HepG2 (cell line): ENCODE data around the gene TTBK1. TPM values are rescaled to one million over a fixed set of nuclear protein-coding genes. Genes with fewer than 3 reads are reported as not detected.

Experiments
- CENPX ChIP-seq: sonication (generic); formaldehyde crosslinking; IDR thresholded peaks from 2 replicates; pipeline ENCODE4 v1.9.0; 2021; ENCODE audit warnings: mild to moderate bottlenecking, missing genetic modification reagents, moderate library complexity
- JDP2 ChIP-seq: sonication (generic); formaldehyde crosslinking; IDR thresholded peaks from 2 replicates; pipeline ENCODE4 v1.8.1; 2022; ENCODE audit warnings: missing genetic modification reagents, borderline replicate concordance
- NONO ChIP-seq, 2 experiments: fragments of 450-650 bp in 1 of 2; sonication (generic) in 1 of 2; formaldehyde crosslinking in 1 of 2; IDR thresholded peaks in 1 of 2; conservative IDR thresholded peaks in 1 of 2; 2 replicates each; pipeline versions ENCODE4 v1.6.1 to v1.8.0; 2017 to 2022; ENCODE audit warnings: mild to moderate bottlenecking in 1 of 2, missing genetic modification reagents in 1 of 2, moderate library complexity in 1 of 2
- NR2F1 ChIP-seq, 2 experiments: fragments of 450-650 bp in 1 of 2; formaldehyde crosslinking in 1 of 2; IDR thresholded peaks; 2 replicates each; pipeline versions ENCODE4 v1.5.0 to v1.6.1; 2016 to 2020; ENCODE audit warnings: mild to moderate bottlenecking in 1 of 2, missing compliant biosample characterization in 1 of 2, missing genetic modification reagents in 1 of 2, moderate library complexity in 1 of 2
- ZFP1 ChIP-seq: IDR thresholded peaks from 2 replicates; pipeline ENCODE4 v1.6.1; 2016
- ZNF343 ChIP-seq: sonication (generic); formaldehyde crosslinking; IDR thresholded peaks from 2 replicates; pipeline ENCODE4 v1.4.0; 2020; ENCODE audit warnings: mild to moderate bottlenecking, missing genetic modification reagents
- ZNF430 ChIP-seq: sonication (generic); formaldehyde crosslinking; IDR thresholded peaks from 2 replicates; pipeline ENCODE4 v1.9.0; 2021; ENCODE audit warnings: mild to moderate bottlenecking, missing genetic modification reagents
- ZNF556 ChIP-seq: sonication (generic); formaldehyde crosslinking; IDR thresholded peaks from 2 replicates; pipeline ENCODE4 v1.4.0; 2020; ENCODE audit warnings: mild to moderate bottlenecking, missing genetic modification reagents, borderline replicate concordance
- polyA plus RNA-seq, 8 experiments: library from polyadenylated mRNA; depleted of rRNA in 3 of 8; stranded (reverse) in 7 of 8; unstranded in 1 of 8; fragments of >200 nt; fragmentation: Illumina TruSeq in 4 of 8; extraction: Trizol in 4 of 8; gene quantifications; 2 replicates each; pipeline versions ENCODE4 v1.2.1 to v1.2.3, GENCODE V29; 2011 to 2016; ENCODE audit warnings: low read depth in 4 of 8, missing spikeins in 1 of 8, mixed read lengths in 1 of 8; ENCODE audit not compliant: insufficient read depth in 1 of 8
- total RNA-seq, 5 experiments: library from RNA; depleted of rRNA; stranded (reverse); fragments of >200 nt; fragmentation: Illumina TruSeq; extraction: Trizol; gene quantifications; 2 replicates each; pipeline ENCODE4 v1.2.3, GENCODE V29; 2016; ENCODE audit warnings: low read depth in 1 of 5
- TF ChIP-seq, protein P1 (sequence below): sonication (generic); formaldehyde crosslinking; IDR thresholded peaks from 2 replicates; pipeline ENCODE4 v1.4.0; 2020; ENCODE audit warnings: missing genetic modification reagents, borderline replicate concordance
- TF ChIP-seq, protein P2 (sequence below), 2 experiments: fragments of 450-650 bp in 1 of 2; sonication (generic) in 1 of 2; formaldehyde crosslinking in 1 of 2; IDR thresholded peaks; 2 replicates each; pipeline versions ENCODE4 v1.6.1 to v1.8.0; 2016 to 2022; ENCODE audit warnings: antibody characterized with exemption in 1 of 2, mild to moderate bottlenecking in 1 of 2, missing genetic modification reagents in 1 of 2
- TF ChIP-seq, protein P3 (sequence below): sonication (generic); formaldehyde crosslinking; IDR thresholded peaks from 2 replicates; pipeline ENCODE4 v1.4.0; 2020; ENCODE audit warnings: mild to moderate bottlenecking, missing genetic modification reagents
- TF ChIP-seq, protein P4 (sequence below): sonication (generic); formaldehyde crosslinking; IDR thresholded peaks from 2 replicates; pipeline ENCODE4 v1.8.0; 2022; ENCODE audit warnings: missing genetic modification reagents, low read depth, mild to moderate bottlenecking, borderline replicate concordance

TTBK1 gene
- total and polyA plus RNA-seq, 2 of the 13 experiments (the other 11 are each of a cell fraction or from before 2014, with no cell fraction given) = 0.24 to 0.33 TPM

DNA sequence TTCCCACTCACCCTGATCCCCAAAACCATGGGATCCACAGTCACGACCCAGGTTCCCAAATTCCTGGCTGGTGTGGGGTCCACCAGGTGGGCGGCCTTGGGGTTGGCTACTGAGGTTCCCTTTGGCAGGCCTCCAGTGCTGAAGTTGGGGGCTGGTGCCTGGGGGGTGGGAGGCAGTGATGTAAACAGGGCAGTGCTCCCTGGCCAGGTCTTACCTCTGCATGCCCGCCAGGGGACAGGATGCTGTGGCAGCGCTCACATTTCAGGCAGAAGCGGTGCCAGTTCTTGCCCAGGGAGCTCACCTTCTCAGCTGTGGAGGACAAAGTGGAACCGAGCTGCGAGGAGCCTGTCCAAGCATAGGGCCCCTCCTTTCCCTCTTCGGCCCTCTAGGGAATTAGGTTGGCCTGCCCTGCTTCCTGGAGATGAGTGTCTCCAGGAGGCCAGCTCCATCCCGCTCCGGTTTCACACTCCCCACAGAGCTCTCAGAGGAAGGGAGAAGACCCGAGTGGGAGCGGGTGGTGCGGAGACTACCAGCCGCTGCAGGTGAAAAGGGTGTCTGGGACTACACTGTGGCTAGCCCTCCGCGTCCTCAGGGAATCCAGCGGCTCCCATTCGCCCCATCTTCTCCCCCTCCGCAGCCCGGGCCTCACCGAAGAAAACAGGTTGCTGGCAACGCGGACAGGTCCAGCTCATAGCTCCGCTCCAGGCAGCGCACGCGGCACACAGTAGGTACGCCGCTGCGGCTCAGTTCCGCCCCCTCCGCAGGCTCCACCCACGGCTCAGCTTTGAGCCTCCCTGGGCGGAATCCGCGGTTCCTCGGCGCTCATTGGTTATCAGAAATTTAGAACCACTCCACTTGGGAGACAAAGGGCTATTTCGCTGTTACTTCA is 65.1 kb downstream of the TTBK1 start, which contains the start of gene CRIP3 (continued):
- TF ChIP-seq, protein P1, sequence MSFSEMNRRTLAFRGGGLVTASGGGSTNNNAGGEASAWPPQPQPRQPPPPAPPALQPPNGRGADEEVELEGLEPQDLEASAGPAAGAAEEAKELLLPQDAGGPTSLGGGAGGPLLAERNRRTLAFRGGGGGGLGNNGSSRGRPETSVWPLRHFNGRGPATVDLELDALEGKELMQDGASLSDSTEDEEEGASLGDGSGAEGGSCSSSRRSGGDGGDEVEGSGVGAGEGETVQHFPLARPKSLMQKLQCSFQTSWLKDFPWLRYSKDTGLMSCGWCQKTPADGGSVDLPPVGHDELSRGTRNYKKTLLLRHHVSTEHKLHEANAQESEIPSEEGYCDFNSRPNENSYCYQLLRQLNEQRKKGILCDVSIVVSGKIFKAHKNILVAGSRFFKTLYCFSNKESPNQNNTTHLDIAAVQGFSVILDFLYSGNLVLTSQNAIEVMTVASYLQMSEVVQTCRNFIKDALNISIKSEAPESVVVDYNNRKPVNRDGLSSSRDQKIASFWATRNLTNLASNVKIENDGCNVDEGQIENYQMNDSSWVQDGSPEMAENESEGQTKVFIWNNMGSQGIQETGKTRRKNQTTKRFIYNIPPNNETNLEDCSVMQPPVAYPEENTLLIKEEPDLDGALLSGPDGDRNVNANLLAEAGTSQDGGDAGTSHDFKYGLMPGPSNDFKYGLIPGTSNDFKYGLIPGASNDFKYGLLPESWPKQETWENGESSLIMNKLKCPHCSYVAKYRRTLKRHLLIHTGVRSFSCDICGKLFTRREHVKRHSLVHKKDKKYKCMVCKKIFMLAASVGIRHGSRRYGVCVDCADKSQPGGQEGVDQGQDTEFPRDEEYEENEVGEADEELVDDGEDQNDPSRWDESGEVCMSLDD = no peak
- no peak for TF ChIP-seq NONO (IDR thresholded peaks at IDR 0.05)
- TF ChIP-seq NONO (CRISPR knock-in tag; conservative IDR thresholded peaks at IDR 0.05) = no peak; the same call in none of the 2 replicates
- TF ChIP-seq, protein P2, sequence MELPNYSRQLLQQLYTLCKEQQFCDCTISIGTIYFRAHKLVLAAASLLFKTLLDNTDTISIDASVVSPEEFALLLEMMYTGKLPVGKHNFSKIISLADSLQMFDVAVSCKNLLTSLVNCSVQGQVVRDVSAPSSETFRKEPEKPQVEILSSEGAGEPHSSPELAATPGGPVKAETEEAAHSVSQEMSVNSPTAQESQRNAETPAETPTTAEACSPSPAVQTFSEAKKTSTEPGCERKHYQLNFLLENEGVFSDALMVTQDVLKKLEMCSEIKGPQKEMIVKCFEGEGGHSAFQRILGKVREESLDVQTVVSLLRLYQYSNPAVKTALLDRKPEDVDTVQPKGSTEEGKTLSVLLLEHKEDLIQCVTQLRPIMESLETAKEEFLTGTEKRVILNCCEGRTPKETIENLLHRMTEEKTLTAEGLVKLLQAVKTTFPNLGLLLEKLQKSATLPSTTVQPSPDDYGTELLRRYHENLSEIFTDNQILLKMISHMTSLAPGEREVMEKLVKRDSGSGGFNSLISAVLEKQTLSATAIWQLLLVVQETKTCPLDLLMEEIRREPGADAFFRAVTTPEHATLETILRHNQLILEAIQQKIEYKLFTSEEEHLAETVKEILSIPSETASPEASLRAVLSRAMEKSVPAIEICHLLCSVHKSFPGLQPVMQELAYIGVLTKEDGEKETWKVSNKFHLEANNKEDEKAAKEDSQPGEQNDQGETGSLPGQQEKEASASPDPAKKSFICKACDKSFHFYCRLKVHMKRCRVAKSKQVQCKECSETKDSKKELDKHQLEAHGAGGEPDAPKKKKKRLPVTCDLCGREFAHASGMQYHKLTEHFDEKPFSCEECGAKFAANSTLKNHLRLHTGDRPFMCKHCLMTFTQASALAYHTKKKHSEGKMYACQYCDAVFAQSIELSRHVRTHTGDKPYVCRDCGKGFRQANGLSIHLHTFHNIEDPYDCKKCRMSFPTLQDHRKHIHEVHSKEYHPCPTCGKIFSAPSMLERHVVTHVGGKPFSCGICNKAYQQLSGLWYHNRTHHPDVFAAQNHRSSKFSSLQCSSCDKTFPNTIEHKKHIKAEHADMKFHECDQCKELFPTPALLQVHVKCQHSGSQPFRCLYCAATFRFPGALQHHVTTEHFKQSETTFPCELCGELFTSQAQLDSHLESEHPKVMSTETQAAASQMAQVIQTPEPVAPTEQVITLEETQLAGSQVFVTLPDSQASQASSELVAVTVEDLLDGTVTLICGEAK (IDR thresholded peaks at IDR 0.05) = no peak
- TF ChIP-seq, protein P2 (CRISPR knock-in tag; IDR thresholded peaks at IDR 0.05) = no peak
- TF ChIP-seq ZNF343 = no peak
- peak; percentile 69; the same call in 1 of the 2 replicates for TF ChIP-seq ZNF556 (CRISPR knock-in tag)
- TF ChIP-seq, protein P3, sequence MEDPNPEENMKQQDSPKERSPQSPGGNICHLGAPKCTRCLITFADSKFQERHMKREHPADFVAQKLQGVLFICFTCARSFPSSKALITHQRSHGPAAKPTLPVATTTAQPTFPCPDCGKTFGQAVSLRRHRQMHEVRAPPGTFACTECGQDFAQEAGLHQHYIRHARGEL (CRISPR knock-in tag) = no peak
- no peak for TF ChIP-seq NR2F1 (CRISPR knock-in tag; IDR thresholded peaks at IDR 0.05)
- no peak for TF ChIP-seq ZFP1
- TF ChIP-seq ZNF430 (CRISPR knock-in tag) = 0 out of 2 replicates have a peak, but pooled peaks have one; percentile 44
- TF ChIP-seq CENPX (CRISPR knock-in tag) = no peak
- TF ChIP-seq, protein P4, sequence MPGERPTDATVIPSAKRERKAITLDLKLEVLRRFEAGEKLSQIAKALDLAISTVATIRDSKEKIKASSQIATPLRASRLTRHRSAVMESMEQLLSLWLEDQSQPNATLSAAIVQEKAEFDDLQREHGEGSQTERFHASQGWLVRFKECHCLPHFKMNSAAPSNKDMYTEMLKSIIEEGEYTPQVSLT = no peak
- no peak for TF ChIP-seq JDP2 (CRISPR knock-in tag)
